HG03103 (cell line): Measurements from ENCODE around the gene RPL39.
"Not testable (repeated sequence)": the region's sequence is repeated elsewhere in the genome, so short reads cannot be mapped to it uniquely, and the experiment has no call there.

Experiments used
- ATAC-seq: cut with Tn5 transposase; IDR thresholded peaks from one replicate; pipeline ENCODE4 v1.9.1; 2021; ENCODE audit warnings: low read depth; ENCODE audit not compliant: unreplicated experiment

Gene RPL39

GRCh38 chrX:119763836-119764387 is 27.5 kb downstream of the RPL39 start:
- ATAC-seq: no peak

GRCh38 chrX:119763181-119763580 is 28.2 kb downstream of the RPL39 start:
- ATAC-seq: no peak

GRCh38 chrX:119762718-119763117 is 28.7 kb downstream of the RPL39 start:
- no peak for ATAC-seq

- no peak for ATAC-seq
Measured at GRCh38 chrX:119760026-119760877, 31.2 kb downstream of the RPL39 start.

GRCh38 chrX:119759248-119759766 is 32.1 kb downstream of the RPL39 start:
- no peak for ATAC-seq

GRCh38 chrX:119758731-119759247 is 32.6 kb downstream of the RPL39 start:
- no peak for ATAC-seq

GRCh38 chrX:119757979-119758730 is 33.3 kb downstream of the RPL39 start, which contains the start of gene SOWAHD:
TSS of gene SOWAHD (plus strand) at chrX:119758588. CDS start at chrX:119758668, 80 bp downstream.
- no peak for ATAC-seq

- no peak for ATAC-seq
Measured at GRCh38 chrX:119757646-119757978, 33.8 kb downstream of the RPL39 start.

- ATAC-seq: no peak
Measured at GRCh38 chrX:119756926-119757635, 34.3 kb downstream of the RPL39 start.

GRCh38 chrX:119755981-119756533 is 35.4 kb downstream of the RPL39 start:
- peak; percentile 48 for ATAC-seq

- ATAC-seq: no peak
Measured at GRCh38 chrX:119753639-119754257, 37.7 kb downstream of the RPL39 start.

- no peak for ATAC-seq
Measured at GRCh38 chrX:119753001-119753400, 38.4 kb downstream of the RPL39 start.

- ATAC-seq: not testable (repeated sequence)
Measured at GRCh38 chrX:119750751-119751150, 40.7 kb downstream of the RPL39 start.

- not testable (repeated sequence) for ATAC-seq
Measured at GRCh38 chrX:119750131-119750530, 41.3 kb downstream of the RPL39 start.

- ATAC-seq: no peak
Measured at GRCh38 chrX:119745283-119745848, 46.1 kb downstream of the RPL39 start.

- ATAC-seq: no peak
Measured at GRCh38 chrX:119738742-119739141, 52.7 kb downstream of the RPL39 start.
